Astrocyte (in vitro differentiated cells and primary cell): Measurements from ENCODE around the gene LOXL4. TPM values are rescaled to one million over a fixed set of nuclear protein-coding genes. Genes with fewer than 3 reads are reported as not detected.

Experiments
- DNase-seq: peaks from one replicate; pipeline ENCODE4 v3.0.0-alpha.2; 2010; ENCODE audit warnings: low read depth
- FAIRE-seq: peaks from 2 replicates; lab custom pipeline; 2011; peaks lifted over from hg19 to GRCh38; lab: Jason Lieb, UNC
- H2AFZ ChIP-seq: 2 replicates; pipeline ENCODE4 v1.6.0; 2012; ENCODE audit warnings: low read depth, low read length, inconsistent platforms
- H3K27ac ChIP-seq: 2 replicates; pipeline ENCODE4 v1.5.1; 2011; ENCODE audit warnings: low read depth, low read length, inconsistent platforms
- H3K27me3 ChIP-seq: 2 replicates; pipeline ENCODE4 v1.6.0; 2011; ENCODE audit warnings: low read length, inconsistent platforms; ENCODE audit not compliant: insufficient read depth
- H3K36me3 ChIP-seq: 2 replicates; pipeline ENCODE4 v1.5.1; 2011; ENCODE audit warnings: low read length, inconsistent platforms; ENCODE audit not compliant: insufficient read depth
- H3K4me1 ChIP-seq: 2 replicates; pipeline ENCODE4 v1.5.1; 2011; ENCODE audit warnings: low read length, inconsistent platforms; ENCODE audit not compliant: insufficient read depth
- H3K4me2 ChIP-seq: 2 replicates; pipeline ENCODE4 v1.6.0; 2012; ENCODE audit warnings: low read length, inconsistent platforms
- H3K4me3 ChIP-seq: 2 replicates; pipeline ENCODE4 v1.5.1; 2011; ENCODE audit warnings: low read depth, mild to moderate bottlenecking, low read length, inconsistent platforms; ENCODE audit not compliant: insufficient read depth
- H3K79me2 ChIP-seq: 2 replicates; pipeline ENCODE4 v1.6.0; 2012; ENCODE audit warnings: mild to moderate bottlenecking, low read length, inconsistent platforms; ENCODE audit not compliant: insufficient read depth
- H3K9ac ChIP-seq: 2 replicates; pipeline ENCODE4 v1.6.0; 2012; ENCODE audit warnings: mild to moderate bottlenecking, low read length, inconsistent platforms
- H3K9me3 ChIP-seq: 2 replicates; pipeline ENCODE4 v1.5.1; 2012; ENCODE audit warnings: low read depth, mild to moderate bottlenecking, low read length, inconsistent platforms; ENCODE audit not compliant: insufficient read depth
- H4K20me1 ChIP-seq: 2 replicates; pipeline ENCODE4 v1.6.0; 2012; ENCODE audit warnings: low read length, inconsistent platforms; ENCODE audit not compliant: insufficient read depth
- H3K27ac Mint-ChIP-seq: one replicate; pipeline ENCODE4 v1.8.0; 2021; ENCODE audit warnings: mild to moderate bottlenecking, mixed read lengths; ENCODE audit not compliant: unreplicated experiment
- H3K27me3 Mint-ChIP-seq: one replicate; pipeline ENCODE4 v1.8.0; 2021; ENCODE audit warnings: low read depth, mixed read lengths; ENCODE audit not compliant: unreplicated experiment
- H3K36me3 Mint-ChIP-seq: one replicate; pipeline ENCODE4 v1.8.0; 2021; ENCODE audit warnings: low read depth, mixed read lengths; ENCODE audit not compliant: unreplicated experiment
- H3K4me1 Mint-ChIP-seq: one replicate; pipeline ENCODE4 v1.8.0; 2021; ENCODE audit warnings: low read depth, mixed read lengths; ENCODE audit not compliant: unreplicated experiment
- H3K4me3 Mint-ChIP-seq: one replicate; pipeline ENCODE4 v1.8.0; 2021; ENCODE audit warnings: mild to moderate bottlenecking, moderate library complexity, mixed read lengths; ENCODE audit not compliant: unreplicated experiment
- H3K9me3 Mint-ChIP-seq: one replicate; pipeline ENCODE4 v1.8.0; 2021; ENCODE audit warnings: mild to moderate bottlenecking, mixed read lengths; ENCODE audit not compliant: unreplicated experiment
- CTCF ChIP-seq: IDR thresholded peaks from 2 replicates; pipeline ENCODE4 v1.5.1; 2011; ENCODE audit warnings: low read depth, mild to moderate bottlenecking, inconsistent platforms, low read length, moderate library complexity; ENCODE audit not compliant: insufficient read depth
- EZH2 ChIP-seq: IDR thresholded peaks from 2 replicates; pipeline ENCODE4 v1.6.1; 2012; ENCODE audit warnings: mild to moderate bottlenecking, low read length, inconsistent platforms; ENCODE audit not compliant: insufficient read depth
- total RNA-seq: library from RNA; stranded (reverse); gene quantifications from 2 replicates; pipeline ENCODE4 v1.2.1, GENCODE V29; 2021

Gene LOXL4
- total RNA-seq, 1 donor from 2014 or later = 26.6 TPM

GRCh38 chr10:98240524-98240923, 27.5 kb downstream of the LOXL4 start:
- H3K9me3 Mint-ChIP-seq = no peaks in the 10 kb centered on the region
- FAIRE-seq = no peak

GRCh38 chr10:98238391-98238790, 29.6 kb downstream of the LOXL4 start:
- Mint-ChIP-seq H3K27ac (no peak overlapping the region), H3K4me1 (no peaks in the 10 kb centered on the region), H3K9me3 (no peaks in the 10 kb centered on the region), H3K4me3 (no peak overlapping the region), H3K36me3 (peaks cover 3% of the 10 kb centered on the region), H3K27me3 (no peaks in the 10 kb centered on the region)
- H3K9ac ChIP-seq = no peak overlapping the region
- DNase-seq = no peak
- H3K36me3 ChIP-seq = peaks cover 8% of the 10 kb centered on the region
- no peaks in the 10 kb centered on the region for H3K4me1 ChIP-seq
- no peak for FAIRE-seq
- H3K9me3 ChIP-seq = no peaks in the 10 kb centered on the region
- H3K4me3 ChIP-seq = no peak overlapping the region
- H3K27ac ChIP-seq = no peak overlapping the region
- TF ChIP-seq EZH2 = no peak
- no peak for TF ChIP-seq CTCF
- no peaks in the 10 kb centered on the region for H3K79me2 ChIP-seq
- H4K20me1 ChIP-seq = no peaks in the 10 kb centered on the region
- H2AFZ ChIP-seq = no peak overlapping the region
- H3K27me3 ChIP-seq = no peaks in the 10 kb centered on the region
- no peak overlapping the region for H3K4me2 ChIP-seq

More at GRCh38 chr10:98240524-98240923, 27.5 kb downstream of the LOXL4 start:
- TF ChIP-seq EZH2 = no peak
- no peak for TF ChIP-seq CTCF
- H3K36me3 ChIP-seq = peaks cover 15% of the 10 kb centered on the region
- no peak overlapping the region for H3K27ac Mint-ChIP-seq
- H4K20me1 ChIP-seq = no peaks in the 10 kb centered on the region
- no peak overlapping the region for H3K9ac ChIP-seq
- no peaks in the 10 kb centered on the region for H3K4me1 ChIP-seq
- H3K27me3 ChIP-seq = no peaks in the 10 kb centered on the region
- no peaks in the 10 kb centered on the region for H3K9me3 ChIP-seq
- no peak overlapping the region for H3K4me3 ChIP-seq
- DNase-seq = no peak
- H3K4me3 Mint-ChIP-seq = no peak overlapping the region
- no peaks in the 10 kb centered on the region for H3K27me3 Mint-ChIP-seq
- H2AFZ ChIP-seq = no peak overlapping the region
- H3K36me3 Mint-ChIP-seq = peaks cover 10% of the 10 kb centered on the region
- H3K79me2 ChIP-seq = no peaks in the 10 kb centered on the region
- no peak overlapping the region for H3K27ac ChIP-seq
- H3K4me2 ChIP-seq = no peak overlapping the region
- H3K4me1 Mint-ChIP-seq = no peaks in the 10 kb centered on the region

GRCh38 chr10:98236862-98237261, 31.1 kb downstream of the LOXL4 start:
- Mint-ChIP-seq H3K4me3 (no peak overlapping the region), H3K4me1 (no peaks in the 10 kb centered on the region), H3K36me3 (peaks cover 3% of the 10 kb centered on the region), H3K27me3 (no peaks in the 10 kb centered on the region), H3K27ac (no peak overlapping the region), H3K9me3 (no peaks in the 10 kb centered on the region)
- H2AFZ ChIP-seq = no peak overlapping the region
- no peak overlapping the region for H3K9ac ChIP-seq
- H3K27me3 ChIP-seq = no peaks in the 10 kb centered on the region
- H3K36me3 ChIP-seq = peaks cover 8% of the 10 kb centered on the region
- H3K4me2 ChIP-seq = no peak overlapping the region
- H3K4me1 ChIP-seq = no peaks in the 10 kb centered on the region
- DNase-seq (no peak), FAIRE-seq (no peak)
- no peaks in the 10 kb centered on the region for H3K9me3 ChIP-seq
- H3K79me2 ChIP-seq = no peaks in the 10 kb centered on the region
- no peak for TF ChIP-seq CTCF
- TF ChIP-seq EZH2 = no peak
- H4K20me1 ChIP-seq = no peaks in the 10 kb centered on the region
- no peak overlapping the region for H3K27ac ChIP-seq
- no peak overlapping the region for H3K4me3 ChIP-seq
